GM12874 (cell line): ENCODE data around the gene PTGDR.

Experiments used
- CTCF ChIP-seq: IDR thresholded peaks from 2 replicates; pipeline ENCODE4 v1.5.1; 2011; ENCODE audit warnings: low read depth, mild to moderate bottlenecking, control low read depth, low read length, moderate library complexity; ENCODE audit not compliant: insufficient read depth

The PTGDR gene

GRCh38 chr14:52248057-52248456 lies 19.4 kb upstream of the PTGDR start:
- TF ChIP-seq CTCF, result no peak

DNA sequence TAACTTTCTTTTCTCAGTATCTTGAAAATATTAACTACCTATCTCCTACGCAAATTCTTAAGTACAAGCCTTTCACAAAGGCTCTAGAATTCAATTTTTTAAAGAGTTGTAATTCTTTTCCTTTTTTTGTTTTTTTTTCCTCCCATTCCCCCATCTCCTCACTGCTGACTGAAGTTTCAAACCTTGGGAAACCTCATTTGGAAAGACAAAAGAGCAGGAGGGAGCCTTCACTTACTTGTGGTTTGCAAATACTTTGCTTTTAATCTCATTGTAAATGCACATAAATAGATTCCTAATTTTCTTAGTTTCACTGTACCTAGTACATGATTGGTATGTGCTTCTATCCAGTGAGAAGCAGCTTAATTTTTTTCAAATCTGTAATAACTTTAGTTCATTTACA lies 15.8 kb upstream of the PTGDR start:
- no peak for TF ChIP-seq CTCF

DNA sequence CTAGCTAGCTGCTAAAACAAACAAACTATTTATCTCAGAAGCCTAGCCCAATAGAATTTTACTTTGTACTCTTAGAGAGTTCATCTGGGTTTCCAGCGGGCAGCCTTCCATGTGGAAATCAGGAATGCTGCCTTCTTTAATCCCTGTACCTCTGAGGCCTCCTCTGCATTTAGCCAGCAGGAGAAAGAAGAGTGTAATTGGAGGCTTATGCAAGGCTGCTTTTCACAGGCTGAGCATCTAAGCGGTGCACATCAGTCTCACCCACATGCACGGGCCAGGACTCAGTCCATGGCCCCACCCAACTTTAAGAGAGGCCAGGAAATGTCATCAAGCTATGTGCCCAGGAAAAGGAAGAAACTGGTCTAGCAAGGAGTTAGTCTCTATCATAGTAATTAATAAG lies 14.0 kb upstream of the PTGDR start:
- TF ChIP-seq CTCF, result no peak

GRCh38 chr14:52254086-52254485 lies 13.4 kb upstream of the PTGDR start:
- no peak for TF ChIP-seq CTCF

- TF ChIP-seq CTCF, result no peak
Measured at GRCh38 chr14:52258783-52259182, 8.7 kb upstream of the PTGDR start.

DNA sequence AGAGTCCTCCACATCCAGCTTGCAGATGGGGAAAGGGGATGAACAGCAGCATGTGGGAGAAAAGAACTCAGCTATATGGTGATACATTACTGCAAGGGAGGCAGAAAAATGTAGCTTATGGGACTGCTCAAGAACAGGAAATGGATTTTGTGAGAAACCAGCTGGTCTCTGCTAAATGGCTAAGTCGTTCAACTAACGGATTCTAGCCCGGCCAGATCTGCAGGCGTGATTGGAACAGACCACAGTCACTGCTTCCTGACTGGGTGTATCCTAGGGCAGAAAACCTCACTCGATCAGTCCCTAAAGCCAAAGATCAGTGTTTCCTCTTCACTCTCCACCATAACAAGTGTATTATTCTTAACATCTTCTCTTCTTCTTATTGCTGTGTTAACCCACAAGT lies 8.1 kb upstream of the PTGDR start:
- no peak for TF ChIP-seq CTCF

DNA sequence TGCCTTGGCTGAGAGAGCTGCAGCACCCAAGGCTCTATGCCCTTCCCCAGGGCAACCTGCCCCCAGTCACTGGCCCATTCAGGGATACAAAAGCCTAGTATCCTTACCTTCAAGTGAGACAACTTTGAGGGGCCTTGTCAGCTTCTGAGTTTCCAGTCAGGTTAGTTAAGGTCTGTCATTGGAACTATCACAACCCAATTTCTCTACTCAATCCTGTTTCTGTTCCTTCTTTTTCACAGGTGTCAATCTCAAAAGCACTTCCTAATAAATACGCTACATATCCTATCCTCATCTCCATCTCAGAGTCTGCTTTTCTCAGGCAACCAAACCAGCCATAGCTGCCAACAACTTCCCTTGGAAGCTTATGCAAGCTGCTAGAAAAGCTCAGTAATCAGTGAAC lies 4.9 kb upstream of the PTGDR start:
- no peak for TF ChIP-seq CTCF

- no peak for TF ChIP-seq CTCF
Measured at GRCh38 chr14:52263190-52263589, 4.3 kb upstream of the PTGDR start.
